ENCODE data around the gene LHX6. TPM values are rescaled to one million over a fixed set of nuclear protein-coding genes. Genes with fewer than 3 reads are reported as not detected.

LHX6 gene
- total and polyA plus RNA-seq, 9 of the 15 experiments (the other 6 are each of a cell fraction or from before 2014, with no cell fraction given): 2.8 to 16.3 (median 7.9) TPM

- FAIRE-seq (no peak), ATAC-seq (peak; percentile 17; the same call in 1 of the 3 replicates), DNase-seq (ENCODE audit: extremely low read depth in 1 of 4, low spot score in 3 of 4) (peak; percentile 19 to 73 (median 34))
- 13% methylated on average over 1 of the region's 1 CpG for WGBS (ENCODE audit: insufficient coverage, low coverage, missing lambda C conversion rate)
- POLR2A ChIA-PET: interaction anchor here (0.6 to 1.2 kb wide), 2 partner anchors 39 to 1435 kb away, joined by 3 read pairs; no protein-coding TSS in a partner anchor
- Histone ChIP-seq H3K36me3 (ENCODE audit: control insufficient read depth, insufficient read depth, low read length) (peaks cover 72% of the 10 kb centered on the region), H3K9me1 (ENCODE audit: control insufficient read depth, insufficient read depth, low read length) (no peaks in the 10 kb centered on the region), H3K9ac (ENCODE audit: insufficient read depth in 1 of 2, low read depth in 2 of 2, low read length in 2 of 2) (no peak overlapping the region; a peak in 1 of 4 replicates), H3K4me1 (replicated peaks in 1 of 2; ENCODE audit: control insufficient read depth in 2 of 2, insufficient read depth in 2 of 2, low read length in 2 of 2) (peaks cover 4 to 26% of the 10 kb centered on the region in 2 experiments; a peak in 3 of 5 replicates), H3K9me3 (replicated peaks; ENCODE audit: control insufficient read depth, insufficient read depth, low read depth, low read length) (no peaks in the 10 kb centered on the region), H3K27me3 (ENCODE audit: control insufficient read depth in 2 of 2, insufficient read depth in 2 of 2, low read length in 2 of 2) (no peaks in the 10 kb centered on the region), H3K79me2 (ENCODE audit: control insufficient read depth, insufficient read depth, low read length) (peaks cover 72% of the 10 kb centered on the region), H3K4me2 (ENCODE audit: insufficient read depth, low read length) (0 out of 2 replicates have a peak overlapping the region, but pooled peaks have one; percentile 5), H3K4me3 (no peak overlapping the region), H4K20me1 (replicated peaks; ENCODE audit: control insufficient read depth, insufficient read depth, low read length) (no peaks in the 10 kb centered on the region), H2AFZ (ENCODE audit: low read depth, low read length) (no peak overlapping the region), H3K27ac (ENCODE audit: extremely low read depth, low read depth, low read length) (no peak overlapping the region)
- in situ Hi-C loops (cut with MboI) (no loop called here), intact Hi-C loops (cut with micrococcal nuclease) (loop anchor here (5.0 kb wide), 1 partner anchor 104 kb away; the partner anchor contains the start of genes MORN5 and NDUFA8)
- TF ChIP-seq SMAD1 (IDR thresholded peaks at IDR 0.05; ENCODE audit: low read depth, low read length, partially characterized antibody) (no peak), DDX20 (tag; IDR thresholded peaks at IDR 0.05; ENCODE audit: low read depth) (no peak), SRF (CRISPR knock-in tag; IDR thresholded peaks at IDR 0.05) (peak in 1 of 2 experiments; percentile 50; a peak in 1 of 4 replicates), PKNOX1 (IDR thresholded peaks at IDR 0.05) (0 out of 2 replicates have a peak, but pooled peaks have one; percentile 20), NFIC (IDR thresholded peaks at IDR 0.05) (peak; percentile 78)
- BruUV-seq (replicated peaks): no TSS peak
- CTCF ChIA-PET (ENCODE audit: low intra/inter-chr PET ratio): no interaction called here
Observed at GRCh38 chr9:122261469-122261881, 32.7 kb upstream of the LHX6 start.

Data from K562 (cell line).